ENCODE data around the gene HLA-C.

GRCh38 chr6:31239854-31240253, 32.0 kb downstream of the HLA-C start:
- TF ChIP-seq CTCF (IDR thresholded peaks at IDR 0.05) (no peak), EP300 (IDR thresholded peaks at IDR 0.05; ENCODE audit: low read depth) (no peak), POLR2AphosphoS5 (IDR thresholded peaks at IDR 0.05) (no peak), POLR2A (IDR thresholded peaks at IDR 0.05) (no peak)
